GM18499 (cell line): Measurements from ENCODE around the gene RASGRF2.

Source experiments
- ATAC-seq: cut with Tn5 transposase; IDR thresholded peaks from one replicate; pipeline ENCODE4 v1.9.1; 2021; ENCODE audit warnings: moderate number of reproducible peaks; ENCODE audit not compliant: insufficient read depth, unreplicated experiment

Gene RASGRF2

DNA sequence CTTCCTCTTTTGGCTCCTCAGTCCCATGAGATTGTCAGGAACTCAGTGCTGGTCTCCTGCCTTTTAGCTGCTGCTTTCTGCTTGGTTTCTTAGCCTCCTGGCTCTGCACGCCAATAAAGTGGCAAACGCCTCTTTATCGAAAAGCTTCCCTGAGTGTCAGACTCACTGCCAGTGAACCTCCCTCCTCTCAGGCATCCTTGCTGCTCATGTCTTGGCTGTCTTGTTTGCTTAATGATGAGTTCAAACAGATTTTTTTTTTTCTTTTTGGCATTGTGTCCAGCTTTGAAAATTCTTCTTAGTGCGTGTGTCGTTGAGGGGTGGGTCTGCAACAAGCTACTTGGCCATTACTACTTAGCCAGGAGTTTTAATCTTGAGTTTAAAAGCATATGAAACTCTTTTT lies 14.9 kb downstream of the RASGRF2 start:
- no peak for ATAC-seq

DNA sequence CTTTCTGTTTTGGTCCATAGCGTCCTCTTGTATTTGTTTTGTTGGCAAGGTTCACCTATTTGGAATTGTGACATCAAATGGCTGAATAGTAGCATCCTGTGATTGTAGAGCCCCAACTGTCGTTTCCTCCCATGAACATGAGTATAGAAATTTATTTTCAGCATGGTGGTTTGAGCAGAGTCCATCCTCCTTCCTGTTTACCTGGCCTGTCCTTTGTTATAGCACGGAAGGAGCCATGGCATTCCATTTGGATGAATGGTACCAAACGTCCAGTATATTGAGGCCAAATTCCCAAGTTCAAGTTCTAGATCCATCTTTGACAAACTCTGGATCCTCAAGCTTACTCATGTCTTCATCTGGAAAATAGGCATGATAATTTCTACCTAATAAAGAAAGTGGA lies 16.8 kb downstream of the RASGRF2 start:
- ATAC-seq: no peak

DNA sequence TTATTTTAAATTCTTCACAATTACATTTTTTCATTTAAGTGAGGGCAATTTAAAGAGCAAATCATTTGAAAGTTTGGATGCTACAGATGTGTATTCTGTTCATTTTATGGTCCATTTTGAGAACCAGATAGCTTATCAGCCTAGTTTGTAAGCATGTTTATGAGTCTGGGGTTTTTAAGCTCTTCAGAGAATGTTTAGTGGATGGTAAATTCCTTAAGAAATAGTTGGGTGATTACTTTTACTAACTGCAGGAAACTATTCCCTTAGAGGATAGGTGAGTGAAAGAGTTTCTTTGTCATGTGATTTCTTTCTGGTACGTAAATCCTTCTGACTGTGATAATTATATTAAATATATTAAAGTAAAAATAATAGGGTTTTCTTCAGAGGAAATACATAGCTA lies 17.6 kb downstream of the RASGRF2 start:
- no peak for ATAC-seq

DNA sequence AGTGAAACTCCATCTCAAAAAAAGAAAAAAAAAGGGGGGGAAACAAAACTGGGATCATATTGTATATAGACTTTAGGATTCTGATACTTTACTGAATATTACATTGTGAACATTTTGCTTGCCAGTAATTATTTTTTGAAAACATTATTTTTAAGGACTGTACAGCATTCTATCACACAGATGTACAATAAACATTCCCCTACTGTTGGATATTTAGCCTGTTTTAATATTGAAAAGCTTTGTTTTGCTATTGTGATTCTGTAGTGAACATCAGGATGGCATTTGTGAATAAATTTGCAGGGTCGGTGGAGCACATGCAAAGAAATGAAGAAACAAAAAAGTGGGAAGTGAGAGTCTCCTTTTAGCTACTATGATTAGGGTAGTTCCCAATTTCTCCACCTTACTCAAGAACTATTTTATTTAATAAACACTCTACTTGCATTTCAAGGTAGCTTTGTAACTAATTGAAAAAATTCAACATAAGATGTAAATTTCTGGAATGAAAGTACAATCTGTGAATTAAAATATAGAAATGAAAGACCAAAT lies 18.7 kb downstream of the RASGRF2 start:
- no peak for ATAC-seq

DNA sequence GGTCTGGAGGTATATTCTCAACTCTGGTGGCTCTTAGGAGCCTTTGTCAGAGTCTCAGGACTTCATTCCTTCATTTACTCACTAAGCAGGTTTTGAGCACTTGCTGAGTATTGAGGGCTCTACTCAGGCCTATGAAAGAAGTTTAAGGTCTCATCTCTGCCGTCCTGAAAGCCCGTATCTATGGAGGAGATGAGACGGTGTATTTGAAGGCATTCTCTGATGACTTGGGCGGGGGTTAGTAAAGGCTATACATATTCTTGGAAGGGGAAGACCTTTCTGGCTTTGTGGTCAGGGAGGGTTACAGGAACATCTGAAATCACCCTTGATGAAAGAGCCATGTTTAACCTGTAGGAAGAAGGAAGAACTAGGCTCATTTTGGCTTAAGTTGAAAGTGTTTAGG lies 21.9 kb downstream of the RASGRF2 start:
- ATAC-seq: no peak

DNA sequence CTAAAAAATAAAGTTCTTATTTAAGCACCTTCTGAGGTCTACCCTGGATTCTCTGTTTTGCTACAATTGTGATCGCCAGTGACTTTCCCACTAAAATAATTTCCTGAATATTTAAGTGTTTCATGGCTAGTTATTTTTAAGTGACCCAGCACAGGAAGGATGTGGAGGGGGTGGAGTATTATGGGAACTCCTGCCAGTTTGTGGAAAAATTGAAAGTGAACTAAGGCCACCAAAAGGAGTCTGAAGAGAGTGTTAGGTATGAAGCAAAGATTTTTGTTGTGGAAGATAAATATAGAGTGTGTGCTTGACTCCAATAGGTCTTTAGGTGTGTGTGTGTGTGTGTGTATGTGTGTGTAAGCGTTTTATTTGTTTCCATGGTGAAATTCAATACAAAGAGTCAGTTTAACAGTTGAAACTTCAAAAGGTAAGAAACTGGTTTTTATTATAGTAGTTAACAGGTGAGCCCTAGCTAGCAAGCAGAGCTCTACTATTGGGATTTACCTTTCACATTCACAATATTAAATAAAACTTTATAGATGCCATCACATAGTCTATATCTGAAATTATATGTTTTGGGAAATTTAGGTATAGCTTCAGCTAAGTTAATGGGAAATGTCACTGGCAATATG lies 25.6 kb downstream of the RASGRF2 start:
- ATAC-seq: no peak

DNA sequence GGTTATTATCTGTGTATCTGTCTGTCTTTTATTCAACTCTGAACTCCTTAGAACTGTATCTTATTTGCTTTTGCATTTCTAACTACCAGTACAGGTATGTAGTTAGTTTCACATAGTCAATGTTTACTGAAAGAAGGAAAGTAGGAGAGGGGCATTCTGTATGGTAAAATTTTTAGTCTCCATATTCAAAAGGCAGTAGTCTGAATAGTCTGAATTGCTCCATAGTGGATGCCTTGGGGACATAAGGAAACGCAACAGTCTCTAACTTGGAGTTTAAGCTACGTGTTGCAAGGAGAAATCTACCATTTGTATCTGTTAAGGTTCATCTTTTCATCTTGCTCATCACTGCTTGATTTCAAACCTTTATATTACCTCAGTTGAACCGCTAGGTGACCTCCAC lies 26.2 kb downstream of the RASGRF2 start:
- ATAC-seq: no peak

DNA sequence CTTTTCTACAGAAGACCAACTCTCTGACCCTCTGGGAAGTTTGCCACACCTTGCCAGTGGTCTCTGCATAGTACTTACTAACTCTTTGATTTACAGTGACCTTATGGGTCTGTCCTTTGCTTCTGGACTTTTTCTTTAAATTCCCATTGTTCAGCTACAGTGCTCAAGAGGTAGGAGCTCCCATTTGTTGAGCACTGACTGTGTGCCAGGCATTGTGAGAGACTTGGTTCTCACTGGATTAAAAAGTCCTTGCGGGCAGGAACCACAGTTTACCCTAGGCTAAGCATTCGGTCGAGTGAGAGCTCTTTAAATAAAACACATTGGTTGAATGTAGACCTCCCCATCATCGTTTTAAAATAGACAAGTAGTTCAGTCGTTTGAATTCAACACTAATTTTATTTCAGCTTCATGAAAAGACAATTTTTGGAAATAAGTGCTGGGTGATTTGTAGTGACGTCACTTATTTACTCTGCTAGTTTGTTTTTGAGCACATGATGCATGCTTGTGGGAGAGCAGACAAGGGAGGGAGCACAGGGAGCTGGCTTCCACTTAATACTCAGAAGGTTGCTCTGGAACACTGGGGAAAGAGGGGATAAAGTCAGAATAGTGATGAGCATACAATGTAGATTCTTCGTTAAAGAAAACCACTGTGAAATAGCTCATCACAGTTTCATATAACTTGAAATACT lies 27.1 kb downstream of the RASGRF2 start:
- no peak for ATAC-seq

DNA sequence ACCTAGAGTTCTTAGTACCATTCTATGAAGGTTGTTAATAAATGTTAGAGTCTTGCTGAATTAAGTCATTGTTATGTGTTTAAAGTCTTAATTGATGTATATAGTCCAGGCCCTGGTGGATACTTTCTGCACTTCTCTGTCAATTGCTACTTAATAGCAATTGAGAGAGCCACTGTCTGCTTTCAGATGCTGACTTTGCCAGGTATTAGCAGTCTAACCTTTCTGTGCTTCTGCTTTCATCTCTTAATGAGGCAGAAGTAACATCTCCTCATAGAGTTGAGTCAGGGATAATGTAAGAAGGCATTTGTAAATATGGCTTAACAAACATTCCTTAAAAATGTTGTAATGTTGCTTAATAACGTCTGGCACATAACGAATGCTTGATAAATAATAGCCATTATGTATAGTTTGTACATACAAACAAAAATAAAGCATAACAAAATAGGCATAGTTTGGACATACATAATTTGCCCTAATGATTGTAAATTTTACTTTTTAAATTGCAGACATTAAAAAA lies 28.3 kb downstream of the RASGRF2 start:
- no peak for ATAC-seq

DNA sequence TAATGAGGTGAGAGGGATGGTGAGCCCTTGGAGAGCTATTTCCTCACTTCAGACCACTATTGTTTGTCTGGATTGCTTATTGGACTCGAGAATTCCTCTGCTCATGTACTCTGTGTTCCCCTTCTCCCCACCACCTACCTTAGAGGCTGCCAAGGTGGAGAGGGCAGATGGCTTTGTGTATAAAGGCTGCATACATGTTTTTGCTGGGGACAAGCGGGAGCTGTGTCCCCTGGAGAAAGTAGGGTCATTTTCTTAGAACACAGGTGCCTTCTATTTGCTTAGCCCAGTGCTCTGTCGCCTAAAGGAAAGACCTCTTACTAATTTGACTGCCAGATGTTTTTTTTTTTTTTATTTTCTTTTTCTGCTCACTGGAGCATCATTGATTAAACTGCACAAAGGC lies 29.7 kb downstream of the RASGRF2 start:
- no peak for ATAC-seq

DNA sequence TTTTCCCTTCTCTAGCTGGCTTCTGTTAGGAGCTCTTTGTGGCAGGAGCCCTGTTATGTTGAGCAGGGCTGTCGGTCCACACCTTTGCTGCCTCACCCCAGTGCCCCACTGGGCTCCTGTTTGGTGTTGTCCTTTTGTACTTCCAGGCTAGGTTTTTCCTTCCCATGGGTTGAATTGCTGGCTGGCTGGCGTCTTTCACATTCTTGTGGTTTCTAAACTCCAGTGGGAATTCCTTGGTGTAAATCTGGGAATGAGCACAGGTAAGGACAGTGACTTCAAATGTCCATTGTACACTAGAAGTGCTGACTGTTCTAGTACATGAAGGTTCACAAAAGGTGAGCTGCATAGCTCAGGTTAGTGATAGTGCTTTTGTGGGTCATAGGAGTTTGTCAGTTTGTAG lies 30.4 kb downstream of the RASGRF2 start:
- no peak for ATAC-seq

DNA sequence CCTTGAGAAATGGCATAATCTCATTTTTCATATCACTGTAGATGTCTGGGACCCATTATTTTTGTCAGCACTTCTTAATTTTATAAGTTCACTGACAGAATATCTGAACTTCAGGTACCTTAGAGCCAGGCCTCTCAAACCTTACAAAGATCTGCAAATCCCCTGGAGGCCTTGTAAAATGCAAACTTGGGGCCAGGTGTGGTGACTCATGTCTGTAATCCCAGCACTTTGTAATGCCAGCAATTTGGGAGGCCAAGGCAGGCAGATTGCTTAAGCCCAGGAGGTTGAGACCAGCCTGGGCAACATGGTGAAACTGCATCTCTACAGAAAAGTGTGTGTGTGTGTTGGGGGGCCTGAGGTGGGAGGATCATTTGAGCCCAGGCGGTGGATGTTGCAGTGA lies 30.8 kb downstream of the RASGRF2 start:
- no peak for ATAC-seq

DNA sequence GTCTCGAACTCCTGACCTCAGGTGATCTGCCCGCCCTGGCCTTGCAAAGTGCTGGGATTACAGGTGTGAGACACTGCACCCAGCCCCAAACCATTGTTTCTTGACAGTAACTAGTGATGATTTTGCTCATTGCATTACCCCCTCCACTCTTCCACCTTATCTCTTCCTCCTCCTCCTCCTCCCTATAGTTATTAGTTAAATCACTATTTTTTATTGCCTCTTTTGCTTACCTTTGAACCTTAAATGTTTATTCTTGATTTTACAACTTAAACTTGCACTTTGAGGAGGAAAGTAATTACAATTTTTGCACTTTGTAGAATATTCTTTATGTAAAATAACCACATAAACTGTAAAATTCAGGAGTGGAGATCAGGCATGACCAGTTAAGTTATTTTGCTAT lies 35.7 kb downstream of the RASGRF2 start:
- ATAC-seq: no peak

DNA sequence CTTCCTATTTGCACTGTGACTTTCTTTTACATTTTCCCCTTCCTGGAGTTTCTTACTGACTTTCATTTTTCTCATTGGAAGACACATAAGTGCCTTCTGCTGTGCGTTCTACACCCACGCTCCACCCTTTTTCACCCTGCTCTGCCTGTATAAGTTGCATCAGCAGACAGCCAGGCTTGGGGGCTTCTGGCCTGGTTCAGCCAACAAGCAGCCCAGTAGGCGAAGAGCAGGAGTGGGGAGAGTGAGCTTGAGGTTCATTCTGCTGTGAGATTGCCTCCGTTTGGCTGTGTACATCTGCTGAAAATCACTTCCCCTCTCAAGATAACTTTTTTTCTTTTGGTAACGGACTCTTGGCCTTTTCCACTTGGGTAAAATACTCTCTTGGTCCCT lies 38.4 kb downstream of the RASGRF2 start:
- ATAC-seq: no peak

DNA sequence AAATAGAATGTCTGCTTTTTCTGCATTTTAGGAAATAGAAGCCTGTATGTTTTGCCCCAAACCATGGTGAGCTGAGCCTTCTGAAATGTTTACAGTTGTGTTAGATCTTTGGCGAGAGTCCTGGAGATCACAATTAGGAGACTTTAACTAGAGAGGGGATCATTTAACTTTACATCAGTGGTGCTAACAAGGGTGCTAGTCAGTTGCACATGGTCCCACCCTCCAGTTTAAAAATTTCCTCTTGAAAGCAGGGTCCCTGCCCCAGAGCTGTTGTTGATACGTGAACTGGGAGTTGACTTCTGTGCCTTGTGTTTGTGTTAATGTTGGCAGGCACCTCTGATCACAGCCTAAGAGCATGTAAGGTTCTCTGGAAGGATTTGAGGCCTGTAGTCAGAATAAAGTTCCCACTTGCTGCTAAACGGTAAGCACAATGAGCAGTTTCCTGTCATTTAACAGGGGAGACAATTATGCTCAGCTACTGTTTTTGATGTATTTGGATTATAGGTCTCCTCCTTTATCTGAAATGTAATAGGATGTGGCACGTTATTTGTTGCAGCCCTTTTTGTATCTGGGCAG lies 43.7 kb downstream of the RASGRF2 start:
- no peak for ATAC-seq

DNA sequence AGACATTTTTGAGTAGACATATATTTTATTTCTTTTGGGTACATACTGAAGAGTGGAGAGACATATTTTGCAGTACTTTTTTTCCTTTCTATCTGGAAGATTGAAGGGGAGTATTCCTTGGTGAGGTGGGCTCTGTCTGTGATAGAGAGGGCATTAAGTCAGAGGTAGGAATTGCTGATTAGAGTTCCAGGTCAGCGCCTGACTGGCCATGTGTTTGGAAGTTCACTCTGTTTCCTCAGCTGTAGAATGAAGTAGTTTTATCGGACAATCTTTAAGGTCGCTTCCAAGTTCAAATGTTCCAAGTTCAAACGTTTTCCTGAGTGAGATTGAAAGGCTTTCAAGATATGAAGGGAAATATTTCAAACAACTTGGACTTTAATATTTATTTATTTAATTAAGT lies 45.5 kb downstream of the RASGRF2 start:
- no peak for ATAC-seq

DNA sequence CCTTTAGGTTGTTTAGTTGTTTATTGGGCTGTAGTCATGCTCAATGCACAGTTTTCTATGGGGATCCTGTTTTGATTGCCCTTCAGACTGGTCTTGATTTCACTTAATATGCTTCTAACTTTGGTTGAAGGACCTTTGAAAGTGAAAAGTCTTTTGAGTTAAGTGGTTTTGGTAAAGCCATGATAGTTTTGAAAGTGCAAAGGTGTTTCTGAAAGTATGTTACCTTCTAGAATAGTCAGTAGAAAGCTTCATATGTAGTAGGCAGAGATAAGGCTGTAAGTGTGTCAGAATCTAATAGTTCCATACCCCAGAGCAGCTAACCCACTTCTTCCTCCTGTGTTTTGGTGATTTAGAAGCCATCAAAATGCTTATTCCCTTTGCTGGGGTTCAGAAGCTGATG lies 46.1 kb downstream of the RASGRF2 start:
- no peak for ATAC-seq

DNA sequence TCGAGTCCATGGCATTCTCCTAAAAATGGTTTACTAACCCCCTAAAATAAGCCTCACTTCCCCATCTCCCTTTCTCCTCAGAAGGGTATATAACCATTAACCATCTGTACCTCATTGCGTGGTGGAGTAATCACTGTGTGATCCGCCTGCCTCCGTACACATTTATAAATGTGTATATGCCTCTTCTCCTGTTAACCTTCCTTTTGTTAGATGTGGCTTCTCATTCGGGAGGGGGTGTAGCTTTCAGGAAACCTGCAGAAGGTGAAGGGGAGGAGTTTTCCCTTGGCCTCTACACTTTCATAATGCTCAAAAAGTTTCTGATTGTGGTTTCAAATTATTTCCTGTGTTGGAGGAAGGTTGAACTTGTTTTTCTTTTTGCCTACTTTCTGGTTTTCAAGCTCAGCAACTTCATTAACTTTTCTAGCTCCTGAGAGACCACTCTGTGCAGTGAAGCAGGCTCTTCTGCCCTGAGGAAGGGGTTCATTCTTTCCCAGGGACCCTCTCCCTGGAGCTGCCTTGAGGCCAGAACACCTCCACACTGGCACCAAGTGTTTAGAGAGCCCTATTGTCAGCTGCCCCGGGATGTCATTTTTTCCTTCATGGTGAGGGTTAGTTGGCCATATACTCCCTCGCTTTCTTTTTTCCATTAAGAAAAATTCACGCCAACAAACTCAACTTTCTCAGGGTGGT lies 46.9 kb downstream of the RASGRF2 start:
- ATAC-seq: no peak

DNA sequence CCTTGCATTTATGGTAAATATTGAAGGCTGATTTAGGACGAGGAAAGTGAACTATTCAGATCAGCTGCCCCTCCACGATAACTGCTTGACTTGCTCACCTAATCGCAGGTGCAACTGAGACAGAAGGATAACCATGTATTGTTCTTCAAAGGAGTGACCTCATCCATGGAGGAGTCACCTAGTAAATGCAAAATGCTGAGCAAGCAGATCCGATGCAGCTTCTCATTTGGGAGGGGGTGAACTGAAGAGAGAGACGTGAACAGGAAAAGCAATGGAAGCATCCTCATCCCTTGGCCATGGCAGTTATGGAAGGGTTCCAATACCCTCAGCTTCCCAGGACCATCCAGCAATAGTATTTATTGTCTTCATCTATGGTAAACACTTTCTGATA lies 47.5 kb downstream of the RASGRF2 start:
- ATAC-seq: no peak

DNA sequence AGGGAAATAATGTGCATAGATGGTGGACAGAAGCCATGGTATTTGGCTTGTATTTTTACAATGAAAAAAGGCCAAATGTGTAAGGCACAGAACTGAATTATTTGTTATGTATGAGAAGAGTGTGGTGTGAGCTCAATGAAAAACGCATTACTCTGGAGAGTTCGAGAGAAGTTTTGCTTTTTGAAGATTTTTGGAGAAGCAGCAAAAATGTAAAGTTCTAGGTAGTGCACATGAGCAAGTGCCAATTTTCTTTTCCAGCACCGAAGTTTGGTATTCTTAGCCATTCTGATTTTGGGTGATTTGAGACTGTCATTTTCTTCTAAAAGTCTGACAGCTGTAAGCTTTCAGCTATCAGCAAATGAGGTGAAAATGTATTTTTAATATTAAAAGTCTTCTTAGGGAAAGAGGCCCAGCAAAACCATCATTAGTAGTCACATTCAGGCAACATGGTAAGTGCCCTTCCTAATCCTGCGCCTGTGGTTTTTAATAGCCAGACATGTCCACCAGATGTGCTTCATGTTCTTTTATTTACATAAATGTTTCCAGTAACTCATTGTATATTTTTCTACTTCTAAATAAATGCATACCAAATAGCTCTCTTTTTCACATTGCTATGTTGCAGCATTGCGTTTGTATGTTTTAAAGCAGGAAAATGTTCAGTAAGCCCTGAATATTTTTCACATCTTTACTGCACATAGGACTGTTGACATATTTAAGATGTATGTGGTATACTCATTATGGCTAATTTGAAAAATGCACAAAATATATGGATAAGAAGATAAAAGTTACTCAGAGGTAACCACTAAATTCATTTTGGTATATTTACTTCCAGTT lies 50.4 kb downstream of the RASGRF2 start:
- ATAC-seq: no peak
